ENCODE data around the gene LYRM4. TPM values are rescaled to one million over a fixed set of nuclear protein-coding genes. Genes with fewer than 3 reads are reported as not detected.

Gene LYRM4
- total RNA-seq, 6 experiments from 2014 or later = 5.7 to 11.5 (median 8.5) TPM

GRCh38 chr6:5214570-5215052 is 46.1 kb downstream of the LYRM4 start:
- ATAC-seq = peak; percentile 50 to 67 (median 56)
- H3K4me1 ChIP-seq = no peaks in the 10 kb centered on the region
- H3K27me3 ChIP-seq = no peaks in the 10 kb centered on the region
- H3K36me3 ChIP-seq = no peaks in the 10 kb centered on the region
- H3K9me3 ChIP-seq = no peaks in the 10 kb centered on the region
- no peak for DNase-seq
- H3K27ac ChIP-seq = no peak overlapping the region
- TF ChIP-seq, protein P1, sequence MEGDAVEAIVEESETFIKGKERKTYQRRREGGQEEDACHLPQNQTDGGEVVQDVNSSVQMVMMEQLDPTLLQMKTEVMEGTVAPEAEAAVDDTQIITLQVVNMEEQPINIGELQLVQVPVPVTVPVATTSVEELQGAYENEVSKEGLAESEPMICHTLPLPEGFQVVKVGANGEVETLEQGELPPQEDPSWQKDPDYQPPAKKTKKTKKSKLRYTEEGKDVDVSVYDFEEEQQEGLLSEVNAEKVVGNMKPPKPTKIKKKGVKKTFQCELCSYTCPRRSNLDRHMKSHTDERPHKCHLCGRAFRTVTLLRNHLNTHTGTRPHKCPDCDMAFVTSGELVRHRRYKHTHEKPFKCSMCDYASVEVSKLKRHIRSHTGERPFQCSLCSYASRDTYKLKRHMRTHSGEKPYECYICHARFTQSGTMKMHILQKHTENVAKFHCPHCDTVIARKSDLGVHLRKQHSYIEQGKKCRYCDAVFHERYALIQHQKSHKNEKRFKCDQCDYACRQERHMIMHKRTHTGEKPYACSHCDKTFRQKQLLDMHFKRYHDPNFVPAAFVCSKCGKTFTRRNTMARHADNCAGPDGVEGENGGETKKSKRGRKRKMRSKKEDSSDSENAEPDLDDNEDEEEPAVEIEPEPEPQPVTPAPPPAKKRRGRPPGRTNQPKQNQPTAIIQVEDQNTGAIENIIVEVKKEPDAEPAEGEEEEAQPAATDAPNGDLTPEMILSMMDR (IDR thresholded peaks at IDR 0.05) = peak in 3 of 4 donors; percentile 27 to 50 (median 34)
- no peak for TF ChIP-seq POLR2A (IDR thresholded peaks at IDR 0.05)
- intact Hi-C loops (cut with DNase I) = no loop called here
- no peak overlapping the region for H3K4me3 ChIP-seq
- 57% methylated on average over 9 of the region's 10 CpGs for WGBS (ENCODE audit: insufficient coverage, low coverage, low lambda C conversion rate, missing lambda C conversion rate)

GRCh38 chr6:5213836-5214235 is 46.9 kb downstream of the LYRM4 start:
- Histone ChIP-seq H3K36me3 (no peaks in the 10 kb centered on the region), H3K27me3 (no peaks in the 10 kb centered on the region), H3K9me3 (no peaks in the 10 kb centered on the region), H3K27ac (no peak overlapping the region), H3K4me3 (no peak overlapping the region), H3K4me1 (no peaks in the 10 kb centered on the region)
- DNase-seq (no peak), ATAC-seq (peak in 1 of 4 donors; percentile 24)
- TF ChIP-seq, protein P1 (IDR thresholded peaks at IDR 0.05) = no peak
- TF ChIP-seq POLR2A (IDR thresholded peaks at IDR 0.05) = no peak
- 85% methylated on average over 8 of the region's 8 CpGs for WGBS (ENCODE audit: insufficient coverage, low coverage, low lambda C conversion rate, missing lambda C conversion rate)
- intact Hi-C loops (cut with DNase I) = no loop called here

DNA sequence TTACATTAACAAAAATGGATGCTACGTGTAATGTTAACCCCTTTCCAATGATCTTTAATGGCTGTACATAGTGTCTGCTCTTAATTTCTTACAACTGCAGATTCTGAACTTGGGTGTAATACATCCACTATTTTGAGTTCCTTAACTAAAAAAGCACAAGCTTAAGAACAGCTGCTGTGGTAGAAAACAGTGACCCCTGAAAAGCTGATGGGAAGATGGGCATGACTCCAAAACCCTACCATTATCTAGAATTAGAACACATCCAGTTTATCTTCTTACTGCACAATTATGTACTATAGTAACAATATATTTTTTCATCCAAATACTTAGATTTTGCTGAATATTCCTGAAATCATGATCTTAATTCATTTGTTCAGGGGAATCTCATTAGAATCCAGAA is 49.3 kb downstream of the LYRM4 start:
- WGBS (ENCODE audit: insufficient coverage, low coverage, low lambda C conversion rate, missing lambda C conversion rate) = 100% methylated on average over 1 of the region's 1 CpG
- Histone ChIP-seq H3K27ac (no peak overlapping the region), H3K4me1 (peaks cover 0 to 2% (median 0%) of the 10 kb centered on the region in 4 donors), H3K9me3 (no peaks in the 10 kb centered on the region), H3K4me3 (no peak overlapping the region), H3K36me3 (no peaks in the 10 kb centered on the region), H3K27me3 (no peaks in the 10 kb centered on the region)
- intact Hi-C loops (cut with DNase I) = no loop called here
- ATAC-seq = no peak
- TF ChIP-seq, protein P1 (IDR thresholded peaks at IDR 0.05) = no peak
- no peak for TF ChIP-seq POLR2A (IDR thresholded peaks at IDR 0.05)
- no peak for DNase-seq

GRCh38 chr6:5208471-5208971 is 52.2 kb downstream of the LYRM4 start:
- intact Hi-C loops (cut with DNase I) = no loop called here
- Histone ChIP-seq H3K27me3 (no peaks in the 10 kb centered on the region), H3K27ac (no peak overlapping the region), H3K4me3 (no peak overlapping the region), H3K9me3 (no peaks in the 10 kb centered on the region), H3K4me1 (peaks cover 0 to 21% (median 6%) of the 10 kb centered on the region in 4 donors), H3K36me3 (no peaks in the 10 kb centered on the region)
- no peak for DNase-seq
- TF ChIP-seq, protein P1 (IDR thresholded peaks at IDR 0.05) = no peak
- no peak for TF ChIP-seq POLR2A (IDR thresholded peaks at IDR 0.05)
- 77% methylated on average over 5 of the region's 5 CpGs for WGBS (ENCODE audit: insufficient coverage, low coverage, low lambda C conversion rate, missing lambda C conversion rate)
- ATAC-seq = no peak

All from right lobe of liver (tissue), 6 donors.